Stimulated activated CD4-positive, alpha-beta T cell treated with anti-CD3 and anti-CD28 coated beads, Interleukin-4, amount 100 ng/mL, for 48 hours (primary cell): ENCODE measurements around the gene NKD2.
"Not testable (repeated sequence)": the region's sequence is repeated elsewhere in the genome, so short reads cannot be mapped to it uniquely, and the experiment has no call there.

Experiments used
- DNase-seq, 2 donors: peaks; one replicate each; pipeline ENCODE4 v3.0.0-alpha.2; 2020; ENCODE audit warnings: low read depth in 2 of 2

The NKD2 gene

DNA sequence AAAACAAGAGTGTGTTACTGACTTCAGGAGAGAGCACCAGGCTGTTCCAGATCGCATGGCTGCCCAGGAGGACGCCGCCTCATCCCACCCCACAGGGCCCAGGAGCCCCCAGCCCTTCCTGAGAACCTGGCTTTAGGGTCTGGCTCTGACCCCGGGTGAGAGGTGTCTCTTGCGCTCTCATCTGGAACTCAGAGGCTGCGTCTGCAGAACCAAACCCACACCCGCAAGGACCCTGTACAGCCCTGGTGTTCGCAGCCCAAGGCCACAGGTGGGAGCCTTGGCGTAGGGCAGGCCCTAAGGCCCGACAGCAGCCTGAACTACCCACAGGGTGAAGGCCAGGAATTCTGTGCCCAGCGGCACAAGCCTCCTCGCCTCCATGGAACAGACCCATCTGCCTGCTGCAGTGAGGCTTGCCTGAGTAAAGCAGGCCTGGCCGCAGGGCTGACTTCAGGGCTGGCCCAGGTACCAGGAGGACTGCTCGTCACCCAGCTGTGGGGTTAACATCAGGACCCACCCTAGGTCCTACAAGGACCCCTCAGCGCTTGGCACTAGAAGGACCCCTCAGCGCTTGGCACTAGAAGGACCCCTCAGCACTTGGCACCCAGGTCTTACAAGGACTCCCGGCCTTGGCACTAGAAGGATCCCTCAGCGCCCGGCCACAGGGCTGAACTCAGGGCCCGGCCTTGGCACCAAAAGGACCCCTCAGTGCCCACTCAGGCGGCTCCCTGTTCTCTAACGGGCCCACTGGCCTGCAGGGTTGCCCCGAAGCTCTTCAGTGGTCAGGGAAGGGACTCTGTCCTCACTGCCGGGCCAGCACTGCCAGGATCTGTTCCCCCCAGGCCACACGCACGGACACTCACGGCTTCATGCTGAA lies 48.2 kb downstream of the NKD2 start:
- no peak for DNase-seq

DNA sequence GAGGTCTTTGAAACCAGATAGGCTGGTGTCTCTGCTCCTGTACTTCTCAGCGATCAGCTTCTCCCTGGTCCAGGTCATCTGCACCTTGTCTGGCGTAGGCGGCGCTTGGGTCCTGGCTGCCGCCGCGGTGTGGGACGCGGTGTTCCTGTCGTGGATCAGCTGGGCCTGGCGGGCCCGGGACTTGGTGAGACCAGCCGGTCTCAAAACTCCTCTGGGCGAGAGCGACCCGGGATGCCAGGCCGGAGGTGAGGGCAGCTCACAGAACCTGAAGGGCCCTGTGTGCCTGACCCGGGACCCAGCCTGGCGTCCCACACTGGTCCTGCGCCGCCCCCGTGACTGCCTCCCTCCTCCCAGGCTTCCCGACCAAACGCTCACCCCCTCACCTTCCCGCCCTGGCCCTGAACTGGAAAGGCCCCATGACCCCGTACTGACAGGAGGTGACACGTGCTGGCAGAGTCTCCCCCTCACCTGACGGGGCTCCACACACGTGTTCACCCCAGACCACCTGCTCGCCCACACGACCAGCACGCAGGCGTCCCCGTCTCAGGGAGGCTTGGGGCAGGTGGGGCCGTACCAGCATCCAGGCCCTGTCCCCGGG lies 49.0 kb downstream of the NKD2 start:
- no peak for DNase-seq

DNA sequence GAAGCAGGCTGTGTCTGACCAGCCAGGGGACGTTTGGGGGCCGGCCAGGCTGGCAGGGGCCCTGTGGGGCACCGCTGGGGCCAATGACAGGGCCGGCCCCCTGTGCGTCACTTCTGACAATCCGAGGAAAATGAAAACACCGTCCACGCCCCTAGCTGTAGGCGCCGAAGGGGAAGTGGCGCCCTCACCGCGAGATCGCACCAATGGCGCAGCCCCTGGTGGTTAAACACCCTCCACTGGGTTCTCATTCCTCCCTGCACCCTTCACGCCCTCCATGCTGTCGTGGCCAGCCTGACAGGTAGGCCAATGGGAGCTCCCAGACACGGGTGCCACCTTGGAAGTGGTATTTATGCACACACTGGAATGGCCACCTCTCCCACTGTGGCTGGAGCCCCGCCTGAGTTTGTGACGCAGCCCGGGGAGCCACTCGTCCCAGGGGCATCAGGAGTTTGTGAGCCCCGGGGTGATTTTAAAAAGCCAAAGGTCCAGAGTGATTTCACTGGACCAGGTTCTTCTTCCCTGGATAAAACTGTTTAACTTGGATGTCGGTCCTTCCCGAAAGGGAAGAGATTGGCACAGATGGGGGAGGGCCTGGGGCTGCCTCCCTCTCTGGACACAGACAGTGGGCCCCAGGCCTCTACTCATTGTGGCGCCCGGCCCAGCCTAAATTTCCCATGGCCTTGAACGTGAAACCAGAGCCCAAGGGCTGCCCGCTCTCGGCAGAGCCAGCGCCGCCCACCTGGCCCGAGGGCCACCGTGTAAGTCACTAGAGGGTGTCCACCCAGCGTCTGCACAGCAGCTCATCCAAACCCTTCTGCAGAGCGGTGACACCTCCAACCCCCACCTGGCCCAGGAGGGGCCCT lies 49.7 kb downstream of the NKD2 start:
- DNase-seq: no peak

DNA sequence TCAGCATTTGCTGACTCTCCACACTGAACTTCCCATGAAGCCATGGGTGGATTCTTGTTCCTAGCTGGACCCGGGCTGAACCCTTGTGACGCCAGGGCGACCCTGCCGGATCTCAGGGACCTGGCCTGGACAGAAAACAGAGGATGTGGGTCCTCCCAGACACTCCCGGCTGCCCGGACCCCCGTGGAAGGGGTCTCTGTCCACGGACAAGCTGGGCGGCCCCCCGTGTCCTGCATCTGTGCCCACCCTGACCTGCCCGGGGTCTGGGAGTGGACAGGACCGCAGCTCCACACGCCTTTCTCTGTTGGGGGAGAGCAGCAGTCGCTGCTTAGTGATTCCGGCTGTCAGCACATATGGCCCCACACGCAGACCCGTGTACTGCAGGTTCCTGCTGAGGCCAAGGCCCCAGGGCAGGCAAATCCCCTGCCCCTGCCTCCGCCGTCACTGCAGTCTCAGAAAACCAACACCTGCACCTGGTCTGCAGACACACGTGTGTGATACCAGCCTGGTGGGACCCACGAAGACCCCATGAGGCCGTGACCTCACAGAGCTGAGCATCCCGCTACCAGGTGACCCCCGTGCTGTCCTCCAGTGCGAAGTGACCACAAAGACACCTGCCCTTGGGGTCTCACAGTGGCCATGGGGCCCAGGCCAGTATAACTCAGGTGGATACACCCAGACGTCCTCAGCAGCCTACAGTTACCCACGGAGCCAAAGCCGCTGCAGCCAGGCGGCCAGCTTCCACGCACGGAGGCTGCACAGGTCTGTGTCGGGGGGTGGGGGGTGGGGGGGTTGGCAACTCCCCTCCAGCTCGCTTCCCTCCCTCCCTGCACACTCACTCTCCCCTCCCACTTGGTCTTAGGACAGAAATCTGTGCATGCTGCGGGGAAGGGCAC lies 50.6 kb downstream of the NKD2 start:
- no peak for DNase-seq

DNA sequence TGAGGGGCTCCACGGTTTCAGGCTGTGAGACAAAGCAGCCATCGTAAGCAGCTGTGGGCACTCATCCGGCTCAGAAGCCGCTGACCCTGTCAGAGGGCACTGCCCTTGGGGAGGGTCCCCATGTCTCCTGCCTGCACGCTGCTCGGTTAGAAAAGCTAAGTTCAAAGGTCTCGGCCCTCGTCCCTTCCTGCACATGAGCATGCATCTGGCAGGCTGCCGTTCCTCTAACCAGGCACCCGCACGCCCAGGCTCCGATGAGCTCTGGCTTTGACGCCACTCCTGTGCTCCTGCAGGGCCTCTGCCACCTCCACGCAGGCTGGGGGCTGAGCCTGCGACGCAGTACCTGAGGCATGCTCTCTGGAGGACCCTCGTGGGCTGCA lies 51.3 kb downstream of the NKD2 start:
- no peak for DNase-seq

DNA sequence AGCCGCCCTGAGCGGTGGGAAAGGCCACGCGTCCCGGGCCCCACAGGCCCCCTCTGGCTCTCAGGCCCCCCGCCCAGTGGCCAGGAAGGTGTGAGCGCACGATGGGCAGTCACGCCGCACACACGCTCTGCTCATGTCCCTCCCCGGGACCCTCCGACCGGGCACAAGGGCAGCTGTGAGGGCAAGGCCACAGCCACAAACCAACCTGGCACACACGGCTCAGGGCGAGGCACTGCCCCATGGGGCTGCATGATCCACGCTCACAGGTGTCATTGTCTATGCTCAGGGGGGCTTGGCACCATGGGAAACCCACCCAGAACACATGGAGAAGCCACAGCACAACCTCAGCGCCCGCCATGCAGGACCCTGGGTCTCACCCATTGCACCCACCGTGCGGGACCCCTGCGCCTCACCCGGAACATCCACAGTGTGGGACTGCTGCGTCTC lies 52.0 kb downstream of the NKD2 start:
- no peak for DNase-seq

DNA sequence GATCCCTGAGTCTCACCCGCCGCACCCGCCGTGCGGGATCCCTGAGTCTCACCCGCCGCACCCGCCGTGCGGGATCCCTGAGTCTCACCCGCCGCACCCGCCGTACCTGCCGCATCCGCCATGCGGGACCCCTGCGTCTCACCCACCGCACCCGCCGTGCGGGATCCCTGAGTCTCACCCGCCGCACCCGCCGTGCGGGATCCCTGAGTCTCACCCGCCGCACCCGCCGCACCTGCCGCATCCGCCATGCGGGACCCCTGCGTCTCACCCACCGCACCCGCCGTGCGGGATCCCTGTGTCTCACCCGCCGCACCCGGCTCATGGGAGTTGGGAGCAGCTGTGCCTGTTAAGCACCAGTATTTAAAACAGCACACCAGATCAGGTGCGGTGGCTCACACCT lies 52.7 kb downstream of the NKD2 start:
- DNase-seq: not testable (repeated sequence)

DNA sequence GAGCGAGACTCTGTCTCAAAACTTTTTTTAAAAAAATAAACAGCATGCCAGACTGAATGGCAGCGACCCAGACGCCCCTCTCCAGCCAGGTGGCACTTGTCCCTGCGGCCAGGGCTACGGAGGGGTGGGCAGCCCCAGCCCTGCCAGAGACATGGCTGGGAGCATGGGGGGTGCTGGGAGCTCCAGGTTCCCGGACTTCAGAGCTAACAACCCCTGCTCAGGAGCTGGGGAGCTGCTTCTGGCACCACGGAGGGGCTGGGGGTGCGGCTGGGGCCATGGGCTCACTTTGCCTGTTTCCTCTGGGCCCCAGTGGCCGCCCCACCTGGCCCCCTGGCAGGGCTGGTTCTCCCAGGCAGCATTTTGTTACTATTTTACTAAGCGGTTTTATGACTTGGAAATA lies 53.3 kb downstream of the NKD2 start:
- no peak for DNase-seq

DNA sequence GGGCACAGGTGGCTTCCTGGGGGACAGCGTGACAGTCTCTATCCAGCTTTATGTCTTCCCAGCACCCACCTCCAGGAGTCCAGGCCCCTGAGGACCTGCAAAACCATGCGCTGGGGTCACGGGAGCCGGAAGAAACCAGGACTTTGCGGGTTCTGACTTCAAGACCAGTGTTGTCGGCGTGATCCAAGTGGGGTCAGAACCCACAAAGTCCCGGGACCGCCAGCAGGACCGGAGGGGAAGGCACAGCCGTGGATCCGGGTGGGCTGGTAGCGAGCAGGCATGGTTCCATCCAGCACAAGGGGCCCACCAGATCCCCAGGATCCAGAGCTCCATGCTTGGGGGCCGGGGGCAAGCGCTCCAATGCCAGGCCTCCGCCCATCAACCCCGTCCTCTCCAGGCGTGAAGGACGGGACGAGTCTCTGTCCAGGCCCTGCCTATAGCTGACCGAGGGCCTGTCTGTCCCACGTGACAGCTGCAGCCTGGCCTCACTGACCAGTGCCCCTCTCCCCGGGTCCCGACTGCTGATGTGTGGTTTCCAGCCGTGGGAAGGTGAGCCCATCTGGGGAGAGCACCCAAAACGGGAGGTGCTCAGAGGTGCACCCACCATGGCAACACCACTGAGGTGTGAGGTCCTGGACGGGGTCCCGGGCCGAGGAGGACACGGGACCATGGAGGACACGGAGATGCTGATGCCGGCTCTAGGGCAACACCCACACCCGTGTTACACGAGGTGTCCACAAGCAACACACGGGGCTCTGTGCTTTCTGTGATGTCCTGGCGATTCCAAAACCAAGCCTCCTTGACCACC lies 54.4 kb downstream of the NKD2 start:
- DNase-seq: no peak

DNA sequence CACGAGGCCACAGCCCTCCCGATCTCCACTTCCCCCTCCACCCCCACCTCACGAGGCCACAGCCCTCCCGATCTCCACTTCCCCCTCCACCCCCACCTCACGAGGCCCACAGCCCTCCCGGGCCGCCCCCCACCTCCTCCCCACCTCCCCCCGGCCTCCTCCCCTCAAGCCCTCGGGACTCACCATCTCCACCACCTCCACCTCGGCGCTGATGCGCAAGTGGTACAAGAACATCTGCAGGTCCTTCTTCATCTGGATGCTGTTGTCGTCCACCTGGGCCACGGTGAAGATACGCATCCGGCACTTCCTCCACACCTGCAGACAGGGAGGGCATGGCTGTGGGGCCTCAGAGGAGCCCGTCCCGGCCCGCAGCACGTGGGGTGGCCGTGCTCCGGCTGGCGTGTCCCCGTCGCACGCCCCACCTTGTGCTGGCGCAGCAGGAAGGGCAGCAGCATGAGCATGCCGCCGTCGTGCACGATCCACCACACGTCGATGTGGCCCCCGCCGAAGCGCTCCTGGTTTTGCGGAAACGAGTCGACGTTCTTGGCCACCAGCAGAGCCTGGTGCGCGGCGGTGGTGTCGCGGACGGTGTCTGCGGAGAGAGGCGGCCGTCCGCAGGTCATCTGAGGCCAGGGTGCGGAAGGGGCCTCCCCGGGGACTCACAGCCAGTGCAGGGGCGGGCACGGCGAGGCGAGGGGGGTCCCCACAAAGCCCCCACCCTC lies 55.2 kb downstream of the NKD2 start:
- DNase-seq: no peak

DNA sequence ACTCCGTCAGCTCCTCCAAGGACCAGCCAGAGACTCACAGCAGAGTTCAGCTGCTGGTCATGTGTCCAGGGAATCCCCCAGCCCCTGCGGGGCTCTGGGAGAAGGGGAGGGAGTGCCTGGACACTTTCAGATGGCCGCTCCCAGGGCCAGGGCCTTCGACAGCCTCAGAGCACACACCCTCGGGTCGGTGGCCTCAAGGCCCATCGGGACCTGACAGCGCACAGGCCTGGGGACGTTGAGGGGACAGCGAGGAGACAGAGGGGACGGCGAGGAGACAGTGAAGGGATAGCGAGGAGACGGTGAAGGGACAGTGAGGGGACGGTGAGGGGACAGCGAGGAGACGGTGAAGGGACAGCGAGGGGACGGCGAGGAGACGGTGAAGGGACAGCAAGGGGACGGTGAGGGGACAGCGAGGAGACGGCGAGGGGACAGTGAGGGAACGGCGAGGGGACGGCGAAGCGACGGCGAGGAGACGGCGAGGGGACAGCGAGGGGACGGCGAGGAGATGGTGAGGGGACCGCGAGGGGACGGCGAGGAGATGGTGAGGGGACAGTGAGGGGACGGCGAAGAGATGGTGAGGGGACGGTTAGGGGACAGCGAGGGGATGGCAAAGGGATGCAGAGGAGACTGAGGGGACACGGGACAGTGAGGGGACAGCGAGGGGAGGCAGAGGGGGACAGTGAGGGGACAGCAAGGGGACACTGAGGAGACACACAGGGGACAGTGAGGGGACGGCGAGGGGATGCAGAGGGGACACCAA lies 56.0 kb downstream of the NKD2 start:
- DNase-seq: no peak

DNA sequence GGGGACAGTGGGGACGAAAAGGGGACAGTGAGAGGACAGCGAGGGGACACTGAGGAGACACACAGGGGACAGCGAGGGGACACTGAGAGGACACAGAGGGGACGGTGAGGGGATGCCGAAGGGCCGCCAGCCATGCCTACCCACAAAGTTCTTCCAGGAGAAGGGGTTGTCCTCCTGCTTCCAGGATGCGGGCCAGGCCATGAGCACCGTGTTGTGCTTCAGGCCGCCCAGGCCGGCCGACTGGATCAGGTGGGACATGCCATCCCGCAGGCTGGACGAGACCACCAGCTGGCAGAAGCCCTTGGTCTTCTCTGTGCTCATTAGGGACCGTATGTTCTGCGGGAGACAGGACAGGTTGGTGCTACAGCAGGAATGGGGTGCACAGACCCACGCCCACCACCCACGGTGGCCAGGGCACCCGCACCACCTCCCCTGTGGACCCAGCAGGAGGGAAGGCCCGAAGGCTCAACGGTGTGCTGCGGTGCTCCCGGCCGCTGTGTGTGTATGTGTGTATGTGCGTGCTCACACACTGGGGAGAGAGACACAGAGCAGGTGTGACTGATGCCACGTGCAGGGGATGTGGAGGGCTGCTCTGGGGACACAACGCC lies 56.6 kb downstream of the NKD2 start:
- no peak for DNase-seq

DNA sequence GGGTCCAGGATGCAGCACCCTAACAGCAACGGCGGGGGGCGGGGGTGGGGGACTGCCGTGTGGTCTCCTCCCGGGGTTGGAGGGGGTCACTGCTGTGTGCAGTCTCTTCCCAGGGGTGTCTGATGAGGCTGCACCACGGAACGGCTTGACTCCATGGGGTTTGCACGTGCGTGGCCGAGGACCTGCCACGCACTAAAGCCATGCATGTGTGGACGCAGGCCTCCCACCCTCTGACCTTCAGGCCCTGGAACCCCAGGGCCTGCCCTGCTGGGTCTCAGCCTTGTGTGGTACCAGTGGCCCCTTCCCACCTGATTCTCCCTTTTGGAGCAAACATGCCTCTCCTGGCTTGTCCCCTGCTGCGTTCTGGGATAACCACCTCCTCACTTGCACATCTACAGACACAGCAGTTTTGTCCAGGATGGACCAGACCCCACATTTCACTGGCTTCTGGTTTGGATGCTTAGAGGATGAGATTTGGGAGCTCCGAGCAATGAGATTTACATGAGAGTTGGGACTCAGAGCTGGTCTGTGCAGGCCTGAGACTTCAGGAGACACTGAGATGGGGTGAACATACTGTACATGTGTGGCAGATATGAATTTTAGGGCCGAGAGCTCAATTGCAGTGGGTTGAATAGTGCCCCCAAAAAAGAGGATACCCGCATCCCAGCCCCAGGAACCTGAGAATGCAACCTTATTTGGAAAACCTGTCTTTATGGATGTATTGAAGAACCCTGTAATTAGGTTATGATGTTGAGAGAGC lies 57.5 kb downstream of the NKD2 start:
- DNase-seq: no peak

DNA sequence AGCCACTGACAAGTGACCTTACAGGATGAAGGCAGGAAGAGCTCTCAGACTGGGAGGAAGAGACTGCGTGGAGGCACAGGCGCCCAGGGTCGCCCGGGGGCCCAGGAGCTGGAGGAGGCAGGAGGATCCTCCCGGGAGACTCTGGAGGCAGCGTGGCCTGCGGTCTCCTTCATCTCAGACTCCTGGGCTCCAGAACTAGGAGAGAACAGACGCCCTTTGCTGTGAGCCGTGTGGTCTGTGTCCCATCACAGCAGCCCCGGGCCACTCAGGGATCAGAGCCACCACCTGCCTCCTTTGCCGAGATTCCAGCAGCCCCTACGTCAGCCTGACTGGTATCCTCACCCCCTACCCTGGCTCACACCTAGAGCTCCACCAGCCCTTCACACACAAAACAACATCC lies 58.1 kb downstream of the NKD2 start:
- no peak for DNase-seq

DNA sequence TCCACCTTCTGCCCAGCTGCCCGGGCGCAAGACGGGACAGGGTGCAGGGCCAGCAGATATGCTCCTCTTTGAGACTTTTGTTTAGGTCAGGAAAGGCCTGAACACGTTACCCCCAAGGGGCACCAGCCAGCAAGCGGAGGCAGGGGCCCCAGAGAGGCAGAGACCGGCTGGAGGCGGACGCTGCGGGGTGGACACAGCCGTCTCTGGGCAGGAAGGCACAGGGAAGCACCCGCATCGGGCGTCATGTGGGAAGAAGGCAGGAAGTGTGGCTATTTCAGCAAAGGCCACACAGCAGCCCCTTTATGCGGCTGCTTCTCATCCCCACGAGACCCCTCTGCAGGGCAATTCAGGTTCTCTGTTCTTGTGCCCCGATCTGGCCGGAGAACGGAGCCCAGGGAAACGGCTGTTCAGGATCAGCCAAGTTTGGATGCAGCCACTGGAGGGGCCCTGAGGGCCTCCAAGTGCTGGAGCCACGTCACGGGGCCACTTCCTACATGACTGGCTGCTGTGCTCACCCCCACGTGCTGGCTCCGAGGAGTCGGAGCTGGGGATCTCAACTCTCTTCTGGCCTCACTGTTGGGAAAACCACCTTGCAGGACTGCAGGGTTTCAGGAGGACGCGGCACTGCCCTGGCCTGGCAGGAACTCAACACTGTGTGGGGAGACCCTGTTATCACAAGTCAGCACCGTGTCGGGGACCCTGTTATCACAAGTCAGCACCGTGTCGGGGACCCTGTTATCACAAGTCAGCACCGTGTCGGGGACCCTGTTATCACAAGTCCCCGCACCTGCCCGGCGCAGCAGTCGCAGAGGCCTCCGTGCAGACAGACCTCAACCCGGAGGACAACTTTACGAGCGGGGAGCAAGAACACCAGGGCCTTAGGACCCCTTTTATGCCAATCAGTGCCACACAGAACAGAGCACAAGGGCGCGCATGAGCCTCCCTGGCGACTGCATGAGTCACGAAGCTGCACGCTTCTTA lies 58.8 kb downstream of the NKD2 start:
- no peak for DNase-seq

DNA sequence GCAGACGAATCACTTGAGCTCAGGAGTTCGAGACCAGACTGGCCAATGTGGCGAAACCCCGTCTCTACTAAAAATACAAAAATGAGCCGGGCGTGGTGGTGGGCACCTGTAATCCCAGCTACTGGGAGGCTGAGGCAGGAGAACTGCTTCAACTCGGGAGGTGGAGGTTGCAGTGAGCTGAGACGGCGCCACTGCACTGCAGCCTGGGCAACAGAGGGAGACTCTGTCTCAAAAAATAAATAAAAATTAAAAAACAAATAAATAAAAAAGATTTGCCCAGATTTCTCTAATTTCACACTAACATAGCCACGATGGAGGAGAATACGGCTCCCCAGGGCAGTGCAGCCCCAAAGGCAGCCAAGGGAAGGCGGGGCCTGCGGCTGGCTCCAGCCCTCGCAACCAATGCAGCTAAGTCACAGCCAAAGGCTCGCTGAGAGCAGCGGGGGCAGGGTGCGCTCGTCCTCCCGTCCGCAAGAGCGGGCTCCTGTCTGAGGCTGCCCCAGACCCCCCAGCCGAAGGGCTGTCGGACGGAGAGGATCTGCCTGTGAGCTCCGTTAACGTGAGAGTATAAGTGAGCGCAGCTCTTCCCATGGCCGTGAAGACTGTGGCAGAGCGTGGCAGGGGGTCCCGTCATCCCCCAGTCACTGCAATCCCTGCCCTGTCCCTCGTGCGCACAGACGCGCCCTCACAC lies 59.7 kb downstream of the NKD2 start:
- DNase-seq: no peak
